A549 (cell line): ENCODE data around the gene CTNND2. TPM values are rescaled to one million over a fixed set of nuclear protein-coding genes. Genes with fewer than 3 reads are reported as not detected.

Experiments
- ATAC-seq, 2 experiments: fragments of 200-7000 bp in 1 of 2; fragments of >200 bp in 1 of 2; cut with Nextera tagmentation in 1 of 2; cut with Tn5 transposase in 1 of 2; 3 replicates each; pipeline versions ENCODE4 v1.8.0 to v1.9.1; 2018 to 2020; ENCODE audit warnings: mild to moderate bottlenecking in 1 of 2, moderate library complexity in 1 of 2
- CTCF ChIA-PET: fragments of 300-600 bp; sonication (Branson Sonifier 250); formaldehyde crosslinking; extraction: SDS; loops from one replicate; lab custom pipeline; 2021; ENCODE audit warnings: antibody characterized with exemption, inconsistent platforms; lab: Yijun Ruan, JAX
- POLR2A ChIA-PET: fragments of 350-600 bp; formaldehyde crosslinking; extraction: SDS; loops from one replicate; lab custom pipeline; 2021; ENCODE audit warnings: antibody characterized with exemption, inconsistent platforms; lab: Yijun Ruan, JAX
- DNase-seq, 2 experiments: peaks; one replicate each; pipeline versions ENCODE4 v3.0.0 to v3.0.0-alpha.2; 2011 to 2016; ENCODE audit warnings: low read depth in 1 of 2, low spot score in 1 of 2
- FAIRE-seq: peaks from 2 replicates; lab custom pipeline; 2011; peaks lifted over from hg19 to GRCh38; lab: Jason Lieb, UNC
- H3K27ac ChIP-seq, 2 experiments: fragments of >200 bp; sonication (Bioruptor Twin); formaldehyde crosslinking; 3 replicates each; pipeline ENCODE4 v1.5.1; 2016 to 2017
- H3K4me1 ChIP-seq: fragments of >200 bp; sonication (Bioruptor Twin); formaldehyde crosslinking; 3 replicates; pipeline ENCODE4 v1.6.1; 2016
- H3K4me2 ChIP-seq: fragments of >200 bp; sonication (Bioruptor Twin); formaldehyde crosslinking; 3 replicates; pipeline ENCODE4 v1.6.1; 2016
- H3K4me3 ChIP-seq: fragments of >200 bp; sonication (Bioruptor Twin); formaldehyde crosslinking; 3 replicates; pipeline ENCODE4 v1.5.1; 2016
- H3K9me3 ChIP-seq: fragments of >200 bp; sonication (Bioruptor Twin); formaldehyde crosslinking; 3 replicates; pipeline ENCODE4 v1.6.1; 2016
- BCL3 ChIP-seq: fragments of >200 bp; sonication (Bioruptor Twin); formaldehyde crosslinking; IDR thresholded peaks from 3 replicates; pipeline ENCODE4 v1.6.1; 2016
- BHLHE40 ChIP-seq: IDR thresholded peaks from 2 replicates; pipeline ENCODE4 v1.6.1; 2012; ENCODE audit warnings: low read depth, low read length, inconsistent platforms
- CEBPB ChIP-seq, 2 experiments: fragments of >200 bp in 1 of 2; sonication (Bioruptor Twin) in 1 of 2; formaldehyde crosslinking in 1 of 2; IDR thresholded peaks; 2 replicates each; pipeline ENCODE4 v1.6.1; 2012 to 2016
- CHD4 ChIP-seq: fragments of 200-600 bp; sonication (generic); IDR thresholded peaks from 2 replicates; pipeline ENCODE4 v1.6.1; 2016; ENCODE audit warnings: antibody characterized with exemption, mild to moderate bottlenecking, borderline replicate concordance
- CTCF ChIP-seq: fragments of >200 bp; sonication (Bioruptor Twin); formaldehyde crosslinking; IDR thresholded peaks from 3 replicates; pipeline ENCODE4 v1.5.1; 2016
- EHMT2 ChIP-seq: fragments of 200-600 bp; sonication (generic); IDR thresholded peaks from 2 replicates; pipeline ENCODE4 v1.6.1; 2016; ENCODE audit warnings: antibody characterized with exemption, low read depth, mild to moderate bottlenecking, moderate library complexity
- ELK1 ChIP-seq: fragments of 150-350 bp; IDR thresholded peaks from 2 replicates; pipeline ENCODE4 v1.6.1; 2014; ENCODE audit warnings: low read depth, mild to moderate bottlenecking, low read length
- EP300 ChIP-seq, 2 experiments: fragments of >200 bp; sonication (Bioruptor Twin); formaldehyde crosslinking; IDR thresholded peaks; 2 replicates in 1 of 2; 3 replicates in 1 of 2; pipeline ENCODE4 v1.6.1; 2016 to 2017
- FOSL2 ChIP-seq, 2 experiments: fragments of 450-650 bp in 1 of 2; fragments of >200 bp in 1 of 2; sonication (Bioruptor Twin) in 1 of 2; formaldehyde crosslinking; IDR thresholded peaks; 2 replicates each; pipeline versions ENCODE4 v1.5.0 to v1.6.1; 2016 to 2020; ENCODE audit warnings: mild to moderate bottlenecking in 1 of 2, moderate library complexity in 1 of 2
- GATA3 ChIP-seq: IDR thresholded peaks from 2 replicates; pipeline ENCODE4 v1.6.1; 2012; ENCODE audit warnings: borderline replicate concordance
- HEYL ChIP-seq: fragments of 250-450 bp; sonication (Bioruptor Pico); IDR thresholded peaks from 2 replicates; pipeline ENCODE4 v1.8.0; 2021; ENCODE audit warnings: mild to moderate bottlenecking, moderate library complexity
- JUN ChIP-seq, 2 experiments: fragments of >200 bp; sonication (Bioruptor Twin); formaldehyde crosslinking; IDR thresholded peaks; 2 replicates in 1 of 2; 3 replicates in 1 of 2; pipeline ENCODE4 v1.6.1; 2016 to 2017
- KDM5A ChIP-seq: fragments of 200-600 bp; sonication (generic); IDR thresholded peaks from 2 replicates; pipeline ENCODE4 v1.6.1; 2016; ENCODE audit warnings: antibody characterized with exemption, mild to moderate bottlenecking
- MAFK ChIP-seq: fragments of 450-650 bp; IDR thresholded peaks from 2 replicates; pipeline ENCODE4 v1.6.1; 2014; ENCODE audit not compliant: partially characterized antibody
- MAZ ChIP-seq: fragments of 150-350 bp; IDR thresholded peaks from 2 replicates; pipeline ENCODE4 v1.6.1; 2014; ENCODE audit warnings: antibody characterized with exemption, low read depth, low read length, borderline replicate concordance
- PBX3 ChIP-seq: IDR thresholded peaks from 2 replicates; pipeline ENCODE4 v1.6.1; 2012
- POLR2A ChIP-seq: IDR thresholded peaks from 2 replicates; pipeline ENCODE4 v1.6.1; 2012; ENCODE audit warnings: mild to moderate bottlenecking, low read length
- RAD21 ChIP-seq, 2 experiments: fragments of >200 bp in 1 of 2; sonication (Bioruptor Twin) in 1 of 2; formaldehyde crosslinking in 1 of 2; IDR thresholded peaks in 1 of 2; conservative IDR thresholded peaks in 1 of 2; 2 replicates in 1 of 2; 3 replicates in 1 of 2; pipeline ENCODE4 v1.6.1; 2012 to 2018; ENCODE audit warnings: inconsistent platforms in 1 of 2
- RARB ChIP-seq: fragments of 250-450 bp; sonication (Bioruptor Pico); IDR thresholded peaks from 2 replicates; pipeline ENCODE4 v1.8.0; 2021; ENCODE audit warnings: mild to moderate bottlenecking, moderate library complexity
- RCOR1 ChIP-seq: fragments of 150-350 bp; IDR thresholded peaks from 2 replicates; pipeline ENCODE4 v1.6.1; 2014; ENCODE audit warnings: antibody characterized with exemption, low read length, low read depth
- REST ChIP-seq: fragments of 200-600 bp; sonication (generic); IDR thresholded peaks from 2 replicates; pipeline ENCODE4 v1.6.1; 2016; ENCODE audit warnings: antibody characterized with exemption, mild to moderate bottlenecking, moderate library complexity
- RNF2 ChIP-seq: fragments of 200-600 bp; sonication (generic); IDR thresholded peaks from 2 replicates; pipeline ENCODE4 v1.6.1; 2016; ENCODE audit warnings: low read depth, mild to moderate bottlenecking, antibody characterized with exemption, moderate library complexity, borderline replicate concordance
- ZSCAN20 ChIP-seq: fragments of 250-450 bp; sonication (Bioruptor Pico); IDR thresholded peaks from 2 replicates; pipeline ENCODE4 v1.8.0; 2022; ENCODE audit warnings: mild to moderate bottlenecking, moderate library complexity
- WGBS: methylation state at CpG from one replicate; pipeline ENCODE4 v1.1.6; 2017; ENCODE audit errors: missing lambda C conversion rate; 5-methylcytosine and 5-hydroxymethylcytosine counted together
- polyA plus RNA-seq, 4 experiments: library from polyadenylated mRNA; depleted of rRNA in 3 of 4; stranded (reverse); fragments of >200 nt; fragmentation: RNase III in 1 of 4; extraction: RNeasy Plus Mini Kit Qiagen cat#74134 plus additional on column Dnase treatment in 1 of 4; gene quantifications; 2 replicates in 3 of 4; 3 replicates in 1 of 4; pipeline ENCODE4 v1.2.3, GENCODE V29; 2011 to 2017

The CTNND2 gene
- polyA plus RNA-seq, 2 of the 4 experiments (the other 2 are of a cell fraction) = not detected

- DNase-seq = no peak
- Histone ChIP-seq H3K4me2 (no peak overlapping the region), H3K27ac (no peak overlapping the region), H3K9me3 (no peaks in the 10 kb centered on the region), H3K4me3 (no peak overlapping the region), H3K4me1 (no peaks in the 10 kb centered on the region)
- WGBS = 2% methylated on average over 1 of the region's 1 CpG
- CTCF ChIA-PET = no interaction called here
- no peak for ATAC-seq
- POLR2A ChIA-PET = no interaction called here
- no peak for FAIRE-seq
- no peak for TF ChIP-seq PBX3
- no peak for TF ChIP-seq KDM5A
- no peak for TF ChIP-seq MAFK
- no peak for TF ChIP-seq EHMT2
- no peak for TF ChIP-seq MAZ
- no peak for TF ChIP-seq BCL3
- no peak for TF ChIP-seq RAD21 (conservative IDR thresholded peaks at IDR 0.05 in 1 of 2, IDR thresholded peaks at IDR 0.05 in 1 of 2)
- TF ChIP-seq CHD4 = no peak
- no peak for TF ChIP-seq CEBPB (IDR thresholded peaks at IDR 0.05)
- no peak for TF ChIP-seq GATA3
- TF ChIP-seq HEYL (CRISPR knock-in tag) = no peak
- TF ChIP-seq RARB (CRISPR knock-in tag) = no peak
- no peak for TF ChIP-seq REST
- TF ChIP-seq, all 56 proteins: peak for 0
Measured at GRCh38 chr5:11757661-11758060, 146.6 kb downstream of the CTNND2 start.

GRCh38 chr5:11737010-11737409, 167.2 kb downstream of the CTNND2 start:
- POLR2A ChIA-PET = no interaction called here
- ATAC-seq (no peak), FAIRE-seq (no peak), DNase-seq (no peak)
- no peak for TF ChIP-seq RCOR1
- no peak for TF ChIP-seq REST
- TF ChIP-seq RNF2 = no peak
- TF ChIP-seq FOSL2 (IDR thresholded peaks at IDR 0.05) = no peak
- no peak for TF ChIP-seq FOSL2 (CRISPR knock-in tag; IDR thresholded peaks at IDR 0.05)
- no peak for TF ChIP-seq POLR2A
- TF ChIP-seq ZSCAN20 (CRISPR knock-in tag) = no peak
- no peak for TF ChIP-seq BHLHE40
- TF ChIP-seq JUN (IDR thresholded peaks at IDR 0.05) = no peak
- TF ChIP-seq CTCF = no peak
- no peak for TF ChIP-seq EP300 (IDR thresholded peaks at IDR 0.05)
- TF ChIP-seq EHMT2 = no peak
- no peak for TF ChIP-seq ELK1
- no peak for TF ChIP-seq HEYL (CRISPR knock-in tag)
- 4% methylated on average over 3 of the region's 3 CpGs for WGBS
- CTCF ChIA-PET = no interaction called here
- Histone ChIP-seq H3K4me2 (no peak overlapping the region), H3K27ac (no peak overlapping the region), H3K4me3 (no peak overlapping the region), H3K4me1 (no peaks in the 10 kb centered on the region), H3K9me3 (0 out of 3 replicates have a peak, but pooled peaks cover 3% of the 10 kb centered on the region)
